Smooth muscle cell of the umbilical artery (primary cell): ENCODE measurements around the gene CNNM1. TPM values are rescaled to one million over a fixed set of nuclear protein-coding genes. Genes with fewer than 3 reads are reported as not detected.

ENCODE experiments used
- total RNA-seq: library from RNA; depleted of rRNA; stranded (reverse); fragments of >200 nt; gene quantifications from 2 replicates; pipeline ENCODE4 v1.2.3, GENCODE V29; 2014

CNNM1 gene
- under 0.01 and 0.14 TPM in 2 replicates for total RNA-seq

DNA sequence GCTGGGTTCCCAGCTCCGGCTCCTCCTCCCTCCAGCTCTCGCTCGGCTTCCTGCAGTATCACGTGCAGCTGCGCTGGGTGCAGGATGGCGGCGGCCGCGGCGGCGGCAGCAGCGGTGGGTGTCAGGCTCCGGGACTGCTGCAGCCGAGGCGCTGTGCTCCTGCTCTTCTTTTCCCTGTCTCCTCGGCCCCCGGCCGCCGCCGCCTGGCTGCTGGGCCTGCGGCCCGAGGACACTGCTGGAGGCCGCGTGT, at the start of gene CNNM1:
CNNM1 (plus strand) TSS at position 53 of the 250 bp plus-strand sequence; CDS start at position 85, 32 bp downstream.

DNA sequence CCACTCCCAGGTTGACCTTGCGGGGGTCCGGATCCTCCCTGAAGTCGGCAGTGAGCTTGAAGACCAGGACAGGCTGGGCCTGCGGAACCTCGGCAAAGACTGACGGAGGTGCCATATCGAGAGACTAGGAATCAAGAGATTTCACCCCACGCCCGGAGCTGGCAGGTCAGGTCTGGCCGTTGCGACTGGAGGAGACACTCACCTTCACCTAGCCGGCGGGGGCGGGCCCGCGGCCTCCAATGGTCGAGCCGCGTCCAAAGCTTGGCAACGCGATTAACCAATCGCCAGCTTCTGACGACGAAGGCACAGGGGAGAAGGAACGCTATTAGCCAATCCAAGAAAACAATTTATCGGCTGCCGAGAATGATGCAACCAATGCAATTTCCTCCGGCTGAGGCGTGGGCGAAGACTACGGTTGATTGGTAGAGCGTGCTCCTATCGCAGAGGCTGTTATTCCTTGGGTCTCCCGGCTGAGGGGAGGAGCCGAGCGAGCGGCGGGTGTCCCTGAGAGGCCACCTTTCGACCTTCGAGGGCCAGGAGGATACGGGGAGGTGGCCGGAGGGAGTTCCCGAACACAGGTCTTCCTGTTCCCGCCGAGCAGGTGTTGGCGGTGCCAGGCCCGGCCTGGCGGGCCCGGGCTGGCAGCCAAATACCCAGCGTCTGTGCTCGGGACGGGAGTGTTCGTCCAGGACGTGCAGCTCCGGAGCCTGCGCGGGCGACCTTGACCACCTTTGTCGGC, 101.5 kb downstream of the CNNM1 start, which contains the start of gene GOT1:
GOT1 (minus strand) TSS at position 174 of the 739 bp plus-strand sequence; CDS start at position 115, 59 bp downstream.

Other genes starting within 250 kb of the CNNM1 start
- not detected in 2 replicates for gene HPSE2, start 93.5 kb upstream of the CNNM1 start, total RNA-seq
- gene GOT1, start 101.3 kb downstream of the CNNM1 start, total RNA-seq, result 18.7 and 22.8 TPM in 2 replicates
- gene NKX2-3, start 203.6 kb downstream of the CNNM1 start, total RNA-seq, result 0.14 and 0.89 TPM in 2 replicates